Common myeloid progenitor, CD34-positive (primary cell): ENCODE results near the gene KCTD14.
"Not testable (repeated sequence)": the region's sequence is repeated elsewhere in the genome, so short reads cannot be mapped to it uniquely, and the experiment has no call there.

Source experiments
- CTCF ChIA-PET: fragments of 350-600 bp; sonication (Branson Sonifier 250); formaldehyde crosslinking; loops from one replicate; lab custom pipeline; 2021; ENCODE audit warnings: antibody characterized with exemption; lab: Charles Lee
- POLR2A ChIA-PET: fragments of 350-600 bp; sonication (Branson Sonifier 250); formaldehyde crosslinking; loops from one replicate; lab custom pipeline; 2021; ENCODE audit warnings: antibody characterized with exemption; lab: Charles Lee
- DNase-seq, 3 donors: peaks; one replicate each; pipeline versions ENCODE4 v3.0.0 to v3.0.0-alpha.2; 2013
- H3K27ac ChIP-seq, 2 experiments: 1 replicate in 1 of 2; 2 replicates in 1 of 2; pipeline ENCODE4 v1.7.0; 2013; ENCODE audit warnings: inconsistent platforms in 2 of 2, low read length in 2 of 2, mild to moderate bottlenecking in 2 of 2, low read depth in 1 of 2, moderate library complexity in 1 of 2; ENCODE audit not compliant: severe bottlenecking in 2 of 2, insufficient read depth in 1 of 2, poor library complexity in 1 of 2
- H3K27me3 ChIP-seq, 5 experiments: replicated peaks in 2 of 5; 1 replicate in 3 of 5; 2 replicates in 2 of 5; pipeline versions ENCODE4 v1.6.1 to v1.7.0; 2013; ENCODE audit warnings: low read length in 4 of 5, mild to moderate bottlenecking in 2 of 5, moderate library complexity in 2 of 5, inconsistent platforms in 1 of 5; ENCODE audit not compliant: insufficient read depth in 5 of 5, control insufficient read depth in 4 of 5
- H3K36me3 ChIP-seq, 4 experiments: 1 replicate in 2 of 4; 2 replicates in 2 of 4; pipeline versions ENCODE4 v1.6.1 to v1.7.0; 2013; ENCODE audit warnings: low read length in 3 of 4, control low read depth in 1 of 4, mild to moderate bottlenecking in 1 of 4; ENCODE audit not compliant: control insufficient read depth in 4 of 4, insufficient read depth in 4 of 4
- H3K4me1 ChIP-seq, 4 experiments: 1 replicate in 3 of 4; 2 replicates in 1 of 4; pipeline versions ENCODE4 v1.6.1 to v1.7.1; 2013; ENCODE audit warnings: low read length in 3 of 4, mild to moderate bottlenecking in 3 of 4, control low read depth in 1 of 4, inconsistent platforms in 1 of 4, moderate library complexity in 1 of 4; ENCODE audit not compliant: control insufficient read depth in 4 of 4, insufficient read depth in 4 of 4; ENCODE audit errors: control extremely low read depth in 1 of 4
- H3K4me3 ChIP-seq, 7 experiments: 1 replicate in 4 of 7; 2 replicates in 3 of 7; pipeline versions ENCODE4 v1.5.1 to v1.7.0; 2013; ENCODE audit warnings: mild to moderate bottlenecking in 7 of 7, low read length in 6 of 7, moderate library complexity in 6 of 7, inconsistent platforms in 2 of 7, low read depth in 2 of 7, control low read depth in 1 of 7; ENCODE audit not compliant: insufficient read depth in 4 of 7, control insufficient read depth in 1 of 7; ENCODE audit errors: extremely low read depth in 1 of 7
- H3K9me3 ChIP-seq, 5 experiments: 1 replicate in 4 of 5; 2 replicates in 1 of 5; pipeline versions ENCODE4 v1.6.1 to v1.7.1; 2013; ENCODE audit warnings: low read length in 4 of 5, mild to moderate bottlenecking in 2 of 5, inconsistent platforms in 1 of 5, low read depth in 1 of 5, moderate library complexity in 1 of 5; ENCODE audit not compliant: control insufficient read depth in 4 of 5, insufficient read depth in 2 of 5; ENCODE audit errors: control extremely low read depth in 1 of 5
- whole genome bisulfite sequencing: methylation state at CpG from one replicate; pipeline ENCODE4 v1.1.5; 2013; ENCODE audit not compliant: insufficient coverage; 5-methylcytosine and 5-hydroxymethylcytosine counted together

Gene KCTD14

DNA sequence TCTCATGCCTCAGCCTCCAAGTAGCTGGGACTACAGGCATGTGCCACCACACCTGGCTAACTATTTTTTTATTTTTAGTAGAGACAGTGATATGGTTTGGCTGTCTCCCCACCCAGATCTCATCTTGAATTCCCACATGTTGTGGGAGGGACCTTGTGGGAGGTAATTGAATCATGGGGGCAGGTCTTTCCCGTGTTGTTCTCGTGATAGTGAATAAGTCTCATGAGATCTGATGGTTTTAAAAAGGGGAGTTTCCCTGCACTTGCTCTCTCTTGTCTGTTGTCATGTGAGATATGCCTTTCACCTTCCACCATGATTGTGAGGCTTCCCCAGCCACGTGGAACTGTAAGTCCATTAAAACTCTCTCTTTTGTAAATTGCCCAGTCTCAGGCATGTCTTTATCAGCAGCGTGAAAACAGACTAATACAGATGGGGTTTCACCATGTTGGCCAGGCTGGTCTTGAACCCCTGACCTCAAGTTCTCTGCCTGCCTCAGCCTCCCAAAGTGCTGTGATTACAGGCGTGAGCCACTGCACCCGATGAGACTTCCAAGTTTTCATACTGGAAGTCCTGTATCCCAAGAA is 8.0 kb downstream of the KCTD14 start:
- 95% methylated on average over 6 of the region's 6 CpGs for WGBS
- DNase-seq, CTCF ChIA-PET, H3K27me3 ChIP-seq, H3K4me1 ChIP-seq, H3K4me3 ChIP-seq, H3K9me3 ChIP-seq, POLR2A ChIA-PET, H3K36me3 ChIP-seq, H3K27ac ChIP-seq: not testable (repeated sequence)

GRCh38 chr11:78011301-78011700 is 11.8 kb downstream of the KCTD14 start:
- Histone ChIP-seq H3K27ac (no peak overlapping the region), H3K9me3 (no peaks in the 10 kb centered on the region), H3K27me3 (peaks cover 0 to 2% (median 0%) of the 10 kb centered on the region in 5 experiments), H3K4me3 (no peak overlapping the region), H3K36me3 (no peaks in the 10 kb centered on the region), H3K4me1 (no peaks in the 10 kb centered on the region)
- WGBS = 100% methylated on average over 1 of the region's 2 CpGs
- ChIA-PET POLR2A (no interaction called here), CTCF (no interaction called here)
- no peak for DNase-seq

DNA sequence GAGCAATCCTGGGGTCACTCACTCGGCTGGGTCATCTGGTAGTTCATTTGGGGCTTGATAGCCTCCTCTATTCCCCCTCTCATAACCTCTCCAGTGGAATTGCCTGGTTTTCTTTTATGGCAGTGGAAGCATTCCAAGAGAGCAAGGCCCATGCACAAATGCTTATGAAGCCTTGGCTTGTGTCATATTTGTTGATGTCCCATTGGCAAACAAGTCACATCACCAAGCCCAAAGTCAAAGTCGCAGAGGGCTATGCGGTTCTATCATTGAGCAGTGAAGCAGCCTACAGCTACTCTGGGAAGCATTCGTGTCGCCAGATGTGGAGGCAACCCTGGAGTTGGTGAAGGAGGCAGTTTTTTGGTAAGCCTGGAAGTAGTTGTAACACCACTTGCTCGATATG is 12.3 kb downstream of the KCTD14 start:
- Histone ChIP-seq H3K9me3 (no peaks in the 10 kb centered on the region), H3K4me1 (no peaks in the 10 kb centered on the region), H3K27ac (no peak overlapping the region), H3K4me3 (no peak overlapping the region), H3K36me3 (no peaks in the 10 kb centered on the region), H3K27me3 (peaks cover 0 to 2% (median 0%) of the 10 kb centered on the region in 5 experiments)
- POLR2A ChIA-PET = no interaction called here
- CTCF ChIA-PET = no interaction called here
- no peak for DNase-seq
- 100% methylated on average over 3 of the region's 6 CpGs for WGBS

DNA sequence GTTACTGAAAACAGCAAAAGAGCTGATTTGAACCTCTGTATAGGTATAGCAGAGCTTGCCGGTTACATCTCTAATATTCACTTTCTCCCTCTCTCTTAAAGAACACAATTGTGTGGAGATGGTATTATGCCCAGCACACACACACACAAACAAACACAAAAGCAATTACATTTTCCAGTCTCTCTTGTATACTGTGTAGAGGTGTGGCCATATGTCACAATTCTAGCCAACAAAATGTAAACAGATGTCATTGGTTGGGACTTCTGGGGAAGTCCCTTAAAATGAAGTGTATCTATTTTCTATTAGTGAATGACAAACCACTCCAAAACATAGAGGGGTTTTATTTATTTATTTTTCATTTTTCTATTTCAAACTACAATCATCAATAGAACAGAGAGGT is 12.8 kb downstream of the KCTD14 start:
- ChIA-PET POLR2A (no interaction called here), CTCF (interaction anchor here (0.9 kb wide), 1 partner anchor 11 kb away, joined by 3 read pairs; no protein-coding TSS in a partner anchor)
- WGBS = no CpG with 5 or more reads among the region's 1 CpG

DNA sequence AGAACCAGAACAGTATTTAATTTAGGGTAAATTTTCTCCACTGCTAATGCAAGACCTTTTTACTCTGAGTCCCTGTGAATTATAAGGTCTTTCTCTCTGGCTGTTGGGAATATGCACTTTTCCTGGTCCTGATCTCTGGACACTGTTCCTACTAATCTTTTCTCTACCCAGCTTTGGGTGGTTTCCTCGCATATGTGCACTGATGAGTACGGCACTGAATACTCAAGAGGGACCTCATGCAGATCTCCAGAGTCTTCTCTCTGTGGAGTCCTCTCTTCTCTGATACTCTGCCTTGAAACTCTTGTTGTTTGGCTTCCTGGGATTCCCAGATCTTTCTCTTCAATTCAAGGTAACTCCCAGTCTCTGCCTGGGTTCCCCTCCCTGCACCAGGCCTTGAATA is 14.0 kb downstream of the KCTD14 start:
- H3K27me3 ChIP-seq = peaks cover 0 to 2% (median 0%) of the 10 kb centered on the region in 5 experiments
- WGBS = 97% methylated on average over 2 of the region's 2 CpGs
- H3K36me3 ChIP-seq = no peaks in the 10 kb centered on the region
- no peaks in the 10 kb centered on the region for H3K4me1 ChIP-seq
- ChIA-PET CTCF (interaction anchor here (1.3 kb wide), 1 partner anchor 10 kb away, joined by 9 read pairs; no protein-coding TSS in a partner anchor), POLR2A (no interaction called here)
- no peak overlapping the region for H3K4me3 ChIP-seq
- H3K27ac ChIP-seq = no peak overlapping the region
- no peak for DNase-seq
- H3K9me3 ChIP-seq = no peaks in the 10 kb centered on the region

More for the DNA sequence above, 12.8 kb downstream of the KCTD14 start:
- Histone ChIP-seq H3K4me1 (no peaks in the 10 kb centered on the region), H3K27ac (no peak overlapping the region), H3K36me3 (no peaks in the 10 kb centered on the region), H3K27me3 (peaks cover 0 to 2% (median 0%) of the 10 kb centered on the region in 5 experiments), H3K9me3 (no peaks in the 10 kb centered on the region), H3K4me3 (no peak overlapping the region)
- DNase-seq = no peak

DNA sequence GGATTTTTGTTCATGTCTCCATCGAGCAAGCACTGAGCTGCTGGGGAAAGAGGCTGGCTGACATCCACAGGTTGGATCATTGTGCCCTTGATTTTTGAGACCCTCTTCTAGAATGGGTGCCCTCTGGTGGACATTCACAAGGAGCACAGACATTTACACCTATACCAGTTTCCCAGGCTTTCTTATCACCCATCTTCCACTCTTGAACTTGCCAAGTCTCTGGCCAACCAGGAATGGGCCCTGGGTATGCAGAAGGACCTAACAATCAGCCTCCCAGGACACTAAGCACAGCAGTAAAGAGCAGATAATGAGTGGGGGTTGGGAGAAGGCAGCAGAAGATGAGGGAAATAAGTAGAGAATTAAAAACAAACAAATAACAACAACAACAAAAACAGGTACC is 22.9 kb downstream of the KCTD14 start:
- H3K27ac ChIP-seq = no peak overlapping the region
- H3K4me3 ChIP-seq = no peak overlapping the region
- H3K36me3 ChIP-seq = no peaks in the 10 kb centered on the region
- DNase-seq = peak; percentile 67 to 86 (median 84)
- peaks cover 0 to 2% (median 0%) of the 10 kb centered on the region in 5 experiments for H3K27me3 ChIP-seq
- no peaks in the 10 kb centered on the region for H3K9me3 ChIP-seq
- H3K4me1 ChIP-seq = peaks cover 1 to 5% (median 3%) of the 10 kb centered on the region in 4 experiments
- ChIA-PET POLR2A (no interaction called here), CTCF (interaction anchor here (1.0 to 5.7 kb wide), 10 partner anchors 8 to 226 kb away, joined by 3 to 31 read pairs (median 4); no protein-coding TSS in a partner anchor)
- WGBS = 0% methylated on average over 1 of the region's 1 CpG

- Histone ChIP-seq H3K4me3 (no peak overlapping the region), H3K27me3 (peaks cover 0 to 2% (median 0%) of the 10 kb centered on the region in 5 experiments), H3K27ac (no peak overlapping the region), H3K4me1 (peaks cover 3 to 7% (median 6%) of the 10 kb centered on the region in 4 experiments), H3K9me3 (no peaks in the 10 kb centered on the region), H3K36me3 (no peaks in the 10 kb centered on the region)
- 100% methylated on average over 1 of the region's 1 CpG for WGBS
- ChIA-PET POLR2A (no interaction called here), CTCF (interaction anchor here (0.6 to 5.7 kb wide), 15 partner anchors 9 to 234 kb away, joined by 3 to 31 read pairs (median 3); no protein-coding TSS in a partner anchor)
- no peak for DNase-seq
Observed at GRCh38 chr11:77999446-78000030, 23.5 kb downstream of the KCTD14 start.
